ENCODE measurements around the gene IL36G. TPM values are rescaled to one million over a fixed set of nuclear protein-coding genes. Genes with fewer than 3 reads are reported as not detected.

The IL36G gene
- total and polyA plus RNA-seq, 2 experiments from 2014 or later = not detected

GRCh38 chr2:112954364-112954763 is 23.4 kb upstream of the IL36G start:
- no peaks in the 10 kb centered on the region for H4K20me1 ChIP-seq (replicated peaks; ENCODE audit: insufficient read depth)
- H3K27ac ChIP-seq (ENCODE audit: low read depth) = no peak overlapping the region
- no peaks in the 10 kb centered on the region for H3K4me1 Mint-ChIP-seq
- no peak overlapping the region for H2AFZ ChIP-seq
- H3K27me3 Mint-ChIP-seq (ENCODE audit: insufficient read depth, low read depth, poor library complexity) = no peaks in the 10 kb centered on the region
- H3F3A ChIP-seq (replicated peaks; ENCODE audit: low read depth) = no peaks in the 10 kb centered on the region
- no peaks in the 10 kb centered on the region for H3K9me2 ChIP-seq (ENCODE audit: insufficient read depth)
- H3K9me3 Mint-ChIP-seq = peaks cover 6% of the 10 kb centered on the region; the same call in 2 of the 3 replicates
- H3K27me3 ChIP-seq (ENCODE audit: insufficient read depth) = no peaks in the 10 kb centered on the region
- H3K4me3 ChIP-seq = no peak overlapping the region
- TF ChIP-seq ZNF114 (CRISPR knock-in tag; IDR thresholded peaks at IDR 0.05) (no peak), NANOG (IDR thresholded peaks at IDR 0.05; ENCODE audit: borderline replicate concordance) (no peak), CREB1 (CRISPR knock-in tag; IDR thresholded peaks at IDR 0.05; ENCODE audit: low read depth) (no peak), STAT1 (IDR thresholded peaks at IDR 0.05; ENCODE audit: unreplicated experiment) (no peak), ETS1 (IDR thresholded peaks at IDR 0.05) (no peak), ZNF462 (CRISPR knock-in tag; IDR thresholded peaks at IDR 0.05) (no peak), ZNF331 (CRISPR knock-in tag; IDR thresholded peaks at IDR 0.05; ENCODE audit: low read depth) (no peak), POLR2AphosphoS5 (IDR thresholded peaks at IDR 0.05; ENCODE audit: low read depth) (no peak), EZH2 (IDR thresholded peaks at IDR 0.05; ENCODE audit: low read depth, unreplicated experiment) (no peak), JUNB (IDR thresholded peaks at IDR 0.05; ENCODE audit: unreplicated experiment) (no peak), REST (IDR thresholded peaks at IDR 0.05; ENCODE audit: unreplicated experiment) (no peak), EZH2phosphoT487 (IDR thresholded peaks at IDR 0.05; ENCODE audit: unreplicated experiment) (no peak)
- TF ChIP-seq, protein P1, sequence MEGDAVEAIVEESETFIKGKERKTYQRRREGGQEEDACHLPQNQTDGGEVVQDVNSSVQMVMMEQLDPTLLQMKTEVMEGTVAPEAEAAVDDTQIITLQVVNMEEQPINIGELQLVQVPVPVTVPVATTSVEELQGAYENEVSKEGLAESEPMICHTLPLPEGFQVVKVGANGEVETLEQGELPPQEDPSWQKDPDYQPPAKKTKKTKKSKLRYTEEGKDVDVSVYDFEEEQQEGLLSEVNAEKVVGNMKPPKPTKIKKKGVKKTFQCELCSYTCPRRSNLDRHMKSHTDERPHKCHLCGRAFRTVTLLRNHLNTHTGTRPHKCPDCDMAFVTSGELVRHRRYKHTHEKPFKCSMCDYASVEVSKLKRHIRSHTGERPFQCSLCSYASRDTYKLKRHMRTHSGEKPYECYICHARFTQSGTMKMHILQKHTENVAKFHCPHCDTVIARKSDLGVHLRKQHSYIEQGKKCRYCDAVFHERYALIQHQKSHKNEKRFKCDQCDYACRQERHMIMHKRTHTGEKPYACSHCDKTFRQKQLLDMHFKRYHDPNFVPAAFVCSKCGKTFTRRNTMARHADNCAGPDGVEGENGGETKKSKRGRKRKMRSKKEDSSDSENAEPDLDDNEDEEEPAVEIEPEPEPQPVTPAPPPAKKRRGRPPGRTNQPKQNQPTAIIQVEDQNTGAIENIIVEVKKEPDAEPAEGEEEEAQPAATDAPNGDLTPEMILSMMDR (conservative IDR thresholded peaks at IDR 0.05; ENCODE audit: low read depth in 2 of 2) = no peak
- H3K79me2 ChIP-seq (replicated peaks; ENCODE audit: insufficient read depth) = no peaks in the 10 kb centered on the region
- no peak overlapping the region for H3K4me2 ChIP-seq
- H3K36me3 Mint-ChIP-seq (ENCODE audit: low read depth) = no peaks in the 10 kb centered on the region
- H3K4me3 Mint-ChIP-seq = no peak overlapping the region
- H3K4me1 ChIP-seq (ENCODE audit: insufficient read depth) = peaks cover 4% of the 10 kb centered on the region; the same call in 1 of the 2 replicates
- no peak for DNase-seq (ENCODE audit: low spot score)
- no peak for ATAC-seq
- H3K27ac Mint-ChIP-seq = no peak overlapping the region
- H3K36me3 ChIP-seq (ENCODE audit: insufficient read depth) = no peaks in the 10 kb centered on the region

Data from GM23338 (cell line).